Measurements from ENCODE around the gene PLCG2. TPM values are rescaled to one million over a fixed set of nuclear protein-coding genes. Genes with fewer than 3 reads are reported as not detected.

PLCG2 gene
- total RNA-seq, result 0.12 and 0.40 TPM in 2 replicates

GRCh38 chr16:81778861-81779535, at the start of gene PLCG2:
Gene PLCG2 (plus strand): TSS chr16:81779291. CDS start chr16:81785990, 6,699 bp downstream.

GRCh38 chr16:82011199-82011641, 232.1 kb downstream of the PLCG2 start, which contains the start of gene SDR42E1:
Gene SDR42E1 (minus strand): TSS chr16:82011470. CDS start chr16:82000858, 10,612 bp downstream.

Other genes with a start within 250 kb of the PLCG2 start
- under 0.01 TPM in 2 replicates for gene SDR42E1, start 232.2 kb downstream of the PLCG2 start, total RNA-seq